CD4-positive, alpha-beta T cell treated with Interleukin-4 for 4 hours (primary cell): Measurements from ENCODE around the gene RNU6-9.

Source experiments
- DNase-seq: peaks from one replicate; pipeline ENCODE4 v3.0.0-alpha.2; 2020

Gene RNU6-9

DNA sequence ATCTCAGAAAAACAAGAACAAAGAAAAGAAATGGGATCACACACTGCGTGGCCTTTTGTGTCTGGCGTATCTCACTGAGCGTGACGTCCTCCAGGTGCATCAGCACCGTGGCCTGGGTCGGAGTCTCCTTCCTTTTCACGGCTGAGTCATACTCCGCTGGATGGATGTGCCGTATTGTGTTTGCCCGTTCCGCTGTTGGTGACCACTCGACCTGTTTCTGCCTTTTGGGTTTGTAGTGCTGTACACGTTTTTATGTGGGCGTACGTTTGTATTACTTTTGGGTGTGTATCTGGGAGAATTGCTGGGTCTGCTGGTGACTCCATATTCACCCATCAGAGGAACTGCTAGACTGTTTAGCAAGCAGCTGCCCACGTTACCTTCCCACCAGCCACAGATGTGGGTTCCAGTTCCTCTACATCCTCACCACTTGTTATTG, 44.0 kb downstream of the RNU6-9 start:
- DNase-seq, result peak; percentile 56

DNA sequence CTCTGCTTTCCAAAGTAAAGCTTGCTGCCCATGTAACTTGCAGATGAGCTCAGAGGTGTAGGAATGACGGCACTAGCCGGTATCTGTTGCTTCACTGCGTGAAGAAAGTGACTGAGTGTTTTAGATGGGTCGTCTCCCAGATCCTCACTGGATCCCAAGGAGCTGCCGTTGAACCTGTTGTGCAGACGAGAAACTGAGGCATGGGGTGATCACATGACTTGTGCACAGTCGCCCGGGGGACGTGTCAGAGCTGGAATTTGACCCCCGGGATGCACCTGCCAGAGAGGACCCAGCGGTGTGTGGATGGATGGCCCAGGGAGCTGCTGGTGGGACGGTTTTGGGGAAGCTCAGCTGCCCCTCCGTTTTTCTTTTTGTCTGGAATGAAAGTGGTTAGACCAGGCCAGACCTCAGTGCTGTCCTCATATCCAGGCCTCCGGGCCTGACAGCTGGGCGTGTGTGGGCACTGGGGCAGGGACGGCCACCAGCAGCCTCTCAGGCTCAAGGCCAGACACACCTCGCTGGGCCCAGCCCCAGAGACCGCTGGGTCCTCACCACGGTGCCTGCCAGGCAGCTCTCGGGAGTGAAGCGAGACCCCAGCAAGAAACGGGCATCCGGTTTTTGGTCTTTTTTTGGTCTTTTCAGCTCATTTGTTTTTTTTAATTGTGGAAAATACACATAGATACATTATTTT, 45.1 kb downstream of the RNU6-9 start:
- no peak for DNase-seq

DNA sequence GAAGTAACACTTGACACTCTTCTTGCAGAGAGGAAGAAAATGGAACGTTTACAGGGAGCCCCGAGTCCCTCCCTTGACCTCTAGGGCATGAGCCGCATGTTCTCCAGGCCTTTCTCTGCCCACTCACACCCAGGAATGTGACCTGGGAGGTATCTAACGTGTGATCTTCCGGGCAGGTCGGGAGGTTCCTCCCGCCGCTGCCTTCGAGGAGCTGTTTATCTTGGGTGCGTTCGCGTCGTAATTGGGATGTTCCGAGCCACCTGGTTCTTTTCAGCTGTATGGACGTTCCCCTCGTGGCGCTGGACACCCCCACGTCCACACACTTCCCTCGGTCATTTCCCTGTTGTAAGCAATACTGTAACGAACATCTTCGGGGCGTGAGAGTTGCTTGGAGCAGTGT, 46.2 kb downstream of the RNU6-9 start:
- no peak for DNase-seq

DNA sequence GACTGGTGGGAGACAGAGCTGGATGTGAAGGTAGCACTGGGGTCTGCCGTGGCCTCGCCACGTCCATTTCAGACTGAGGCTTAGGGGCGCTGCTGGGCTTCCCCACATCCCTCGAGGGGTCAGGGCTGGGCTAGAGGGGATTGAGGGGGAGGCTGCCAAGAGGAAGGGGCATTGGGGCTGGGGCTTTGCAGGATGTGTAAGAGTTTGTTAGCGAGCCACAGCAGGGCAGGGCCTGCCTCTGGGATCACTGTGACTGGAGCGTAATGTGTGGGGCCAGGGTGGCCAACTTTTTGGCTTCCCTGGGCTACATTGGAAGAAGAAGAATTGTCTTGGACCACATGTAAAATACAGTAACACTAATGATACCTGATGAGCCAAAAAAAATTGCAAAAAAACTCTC, 46.6 kb downstream of the RNU6-9 start:
- no peak for DNase-seq

DNA sequence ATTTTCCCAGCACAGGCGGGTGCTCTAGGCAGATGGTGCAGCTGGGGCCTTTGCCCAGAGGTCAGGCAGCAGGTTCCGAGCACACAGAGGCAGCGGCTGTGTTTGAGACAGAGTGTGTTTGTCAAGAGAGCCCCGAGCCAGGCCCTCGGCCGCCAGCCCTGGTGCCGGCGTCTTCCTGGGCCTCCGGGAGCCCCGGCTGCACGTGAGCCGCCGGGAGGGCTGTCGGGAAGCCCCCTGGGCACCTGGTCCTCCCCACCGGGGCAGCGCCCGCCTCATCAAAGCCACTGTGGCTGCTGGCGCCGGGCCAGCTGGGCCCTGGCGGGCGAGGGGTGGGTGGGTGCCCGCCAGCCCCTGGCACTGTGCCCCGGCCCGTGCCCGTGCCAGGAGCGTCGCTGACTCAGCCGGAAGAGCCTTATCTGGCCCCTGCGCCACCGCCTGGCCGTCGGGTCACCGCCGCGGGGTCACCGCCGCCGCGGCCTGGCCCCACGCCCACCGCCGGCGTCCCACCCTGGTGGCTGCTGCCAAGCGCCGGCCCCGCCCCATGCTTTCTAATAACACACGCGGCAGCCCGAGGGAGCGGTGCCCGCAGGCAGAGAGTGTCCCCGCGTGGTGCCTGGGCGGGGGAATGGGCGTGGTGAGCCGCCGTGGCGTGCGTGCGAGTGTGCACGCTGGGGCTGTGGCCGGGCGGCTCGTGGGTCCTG, 47.5 kb downstream of the RNU6-9 start:
- DNase-seq, result peak; percentile 76

DNA sequence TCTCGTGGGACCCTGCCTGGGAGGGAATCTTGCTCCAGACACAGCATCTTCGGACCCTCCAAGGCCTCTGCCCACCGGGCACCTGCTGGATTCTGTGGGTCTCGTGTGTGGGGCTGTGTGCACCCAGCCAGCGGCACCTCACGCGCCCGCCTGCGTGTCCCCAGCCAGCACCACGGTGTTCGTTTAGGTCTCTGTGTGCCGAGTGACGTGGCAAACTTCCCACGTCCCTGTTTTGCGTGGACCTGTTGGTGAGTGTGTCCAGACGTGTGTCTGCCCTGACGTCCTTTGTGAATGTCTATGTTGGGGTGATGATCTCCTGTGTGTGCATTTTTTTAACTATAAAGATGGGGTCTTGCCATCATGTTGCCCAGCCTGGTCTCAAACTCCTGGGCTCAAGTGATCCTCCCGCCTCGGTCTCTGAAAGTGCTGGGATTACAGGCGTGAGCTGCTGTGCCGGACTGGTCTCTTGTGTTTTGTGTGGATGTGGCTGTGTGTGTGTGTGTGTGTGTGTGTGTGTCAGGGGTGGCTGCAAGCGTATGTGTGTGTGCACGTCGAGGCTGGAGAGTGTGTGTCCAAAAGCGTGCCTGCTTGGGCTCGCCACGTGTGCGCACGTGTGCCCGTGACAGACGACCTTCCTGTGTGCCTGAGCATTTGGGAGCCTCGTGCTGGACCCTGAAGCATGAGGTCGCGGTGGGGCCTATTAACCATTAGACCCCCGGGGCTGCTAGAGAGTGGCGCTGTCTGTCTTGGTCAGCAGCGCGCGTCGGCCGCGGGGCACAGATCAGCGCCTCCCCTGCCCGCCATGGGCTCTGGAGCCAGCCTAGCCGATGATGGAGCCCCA, 48.2 kb downstream of the RNU6-9 start:
- no peak for DNase-seq

DNA sequence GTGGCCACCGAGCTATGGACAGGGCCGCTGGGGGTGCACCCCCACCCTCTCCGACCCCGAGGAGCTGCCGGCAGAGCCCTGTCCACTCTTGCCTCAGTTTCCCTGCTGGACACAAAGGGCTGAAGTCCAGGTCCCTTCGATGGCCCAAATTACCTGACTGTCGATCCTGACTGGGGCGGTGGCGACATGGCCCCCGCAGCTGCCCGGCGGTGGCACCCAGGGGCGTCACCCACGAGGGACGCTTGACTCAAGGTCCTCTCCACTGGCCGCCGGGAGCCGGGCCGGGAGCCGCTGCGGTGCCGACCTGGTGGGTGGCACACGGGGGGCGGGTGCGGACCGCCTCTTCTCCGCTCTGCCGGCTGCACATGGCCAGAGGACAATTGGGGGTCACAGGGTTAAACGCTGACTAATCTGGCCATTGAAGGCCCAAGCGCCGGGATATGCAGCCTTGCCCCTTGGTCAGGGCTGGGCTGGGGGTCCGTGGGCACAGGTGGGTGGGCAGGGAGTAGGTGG, 48.9 kb downstream of the RNU6-9 start:
- no peak for DNase-seq
